ENCODE measurements around the gene BABAM2.
"Not testable (repeated sequence)": the region's sequence is repeated elsewhere in the genome, so short reads cannot be mapped to it uniquely, and the experiment has no call there.

Gene BABAM2

GRCh38 chr2:27881815-27882583, 8.5 kb upstream of the BABAM2 start:
- not testable (repeated sequence) for DNase-seq

GRCh38 chr2:27882584-27882922, 8.0 kb upstream of the BABAM2 start:
- not testable (repeated sequence) for DNase-seq

- DNase-seq = no peak
Observed at GRCh38 chr2:27884601-27885000, 5.9 kb upstream of the BABAM2 start.

- DNase-seq = no peak
Observed at GRCh38 chr2:27885234-27885633, 5.3 kb upstream of the BABAM2 start.

- DNase-seq = no peak
Observed at GRCh38 chr2:27885661-27886060, 4.9 kb upstream of the BABAM2 start.

GRCh38 chr2:27886322-27886721, 4.2 kb upstream of the BABAM2 start:
- no peak for DNase-seq

GRCh38 chr2:27887111-27887510, 3.4 kb upstream of the BABAM2 start:
- DNase-seq = no peak

GRCh38 chr2:27887830-27888229, 2.7 kb upstream of the BABAM2 start:
- no peak for DNase-seq

- DNase-seq = no peak
Observed at GRCh38 chr2:27888790-27889189, 1.7 kb upstream of the BABAM2 start.

- DNase-seq = no peak
Observed at GRCh38 chr2:27889774-27890145, 769 bp upstream of the BABAM2 start.

- DNase-seq = no peak
Observed at GRCh38 chr2:27890924-27891672, 569 bp downstream of the BABAM2 start.

GRCh38 chr2:27891673-27892105, 1.2 kb downstream of the BABAM2 start:
- no peak for DNase-seq

- no peak for DNase-seq
Observed at GRCh38 chr2:27893006-27893405, 2.5 kb downstream of the BABAM2 start.

- DNase-seq = no peak
Observed at GRCh38 chr2:27897717-27898116, 7.2 kb downstream of the BABAM2 start.

GRCh38 chr2:27901234-27901633, 10.7 kb downstream of the BABAM2 start:
- no peak for DNase-seq

- DNase-seq = no peak
Observed at GRCh38 chr2:27902098-27902497, 11.6 kb downstream of the BABAM2 start.

GRCh38 chr2:27903018-27903417, 12.5 kb downstream of the BABAM2 start:
- DNase-seq = no peak

GRCh38 chr2:27903649-27904404, 13.3 kb downstream of the BABAM2 start:
- DNase-seq = no peak

- DNase-seq = no peak
Observed at GRCh38 chr2:27904405-27904665, 13.8 kb downstream of the BABAM2 start.

GRCh38 chr2:27906074-27906473, 15.5 kb downstream of the BABAM2 start:
- DNase-seq = no peak

GRCh38 chr2:27907547-27907946, 17.0 kb downstream of the BABAM2 start:
- no peak for DNase-seq

GRCh38 chr2:27909901-27910300, 19.4 kb downstream of the BABAM2 start:
- no peak for DNase-seq

GRCh38 chr2:27911458-27912210, 21.1 kb downstream of the BABAM2 start:
- DNase-seq = no peak

Measured in NCI-H187 (cell line).